HG03439 (cell line): ENCODE data around the gene CIAO3.
"Not testable (repeated sequence)": the region's sequence is repeated elsewhere in the genome, so short reads cannot be mapped to it uniquely, and the experiment has no call there.

Experiments
- ATAC-seq: cut with Tn5 transposase; IDR thresholded peaks from one replicate; pipeline ENCODE4 v1.9.1; 2021; ENCODE audit warnings: mild to moderate bottlenecking, moderate library complexity; ENCODE audit not compliant: unreplicated experiment

The CIAO3 gene

DNA sequence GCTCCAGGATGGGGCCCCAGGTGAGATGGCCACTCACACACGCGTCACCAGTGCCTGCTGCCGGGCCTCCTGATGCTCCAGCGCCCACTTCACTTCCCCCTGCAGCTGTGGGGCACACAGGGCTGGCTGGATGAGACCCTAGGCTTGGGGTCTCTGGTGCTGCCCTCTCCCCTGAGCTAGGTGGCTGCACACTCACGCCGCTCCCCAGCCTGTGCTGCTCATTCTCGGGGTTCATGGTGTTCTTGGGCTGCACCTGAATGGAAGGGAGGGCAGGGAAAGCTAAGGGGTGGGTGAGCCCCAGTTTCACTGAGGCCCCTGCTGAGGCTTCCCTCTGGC, 15.8 kb downstream of the CIAO3 start:
- ATAC-seq, result no peak

DNA sequence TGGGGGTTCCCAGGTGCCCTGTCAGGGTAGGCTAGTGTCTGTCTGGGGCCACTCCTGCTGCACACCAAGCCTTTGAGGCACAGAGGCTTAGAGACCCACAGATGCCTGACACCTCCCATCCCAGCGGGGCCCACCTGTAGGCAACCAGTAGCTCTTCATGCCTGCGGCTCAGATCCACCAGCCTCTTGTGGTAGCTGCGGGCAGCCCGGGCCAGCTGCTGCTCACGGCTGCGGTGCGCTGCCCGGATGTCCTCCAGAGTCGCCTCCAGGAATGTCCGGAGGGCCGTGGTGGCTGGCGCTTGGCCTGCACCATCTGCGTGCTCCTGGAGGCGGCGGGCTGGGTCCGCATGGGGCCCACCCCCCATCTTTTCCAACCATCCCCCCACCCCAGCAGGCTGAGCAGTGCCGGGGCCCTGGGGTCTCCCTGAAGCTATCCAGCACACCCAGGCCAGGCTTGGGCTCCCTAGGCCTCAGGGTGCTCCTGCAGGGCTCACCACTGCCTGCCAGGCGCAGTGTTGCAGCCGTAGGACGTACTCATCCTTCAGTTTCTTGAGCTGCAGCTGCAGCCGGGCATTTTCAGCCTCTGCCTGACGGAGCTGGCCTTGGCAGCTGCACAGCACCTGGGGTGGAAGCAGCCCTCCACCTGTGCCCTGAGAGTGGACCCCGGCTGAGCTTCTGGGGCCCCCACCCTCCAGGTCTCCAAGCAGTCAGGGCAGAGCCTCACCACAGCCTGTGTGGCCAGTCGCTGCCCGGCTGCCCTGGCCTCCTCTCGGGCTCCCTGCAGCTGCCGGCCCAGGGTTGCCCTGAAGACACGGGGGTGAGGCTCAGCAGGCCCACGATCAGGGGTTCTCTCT, 16.4 kb downstream of the CIAO3 start:
- ATAC-seq, result no peak

DNA sequence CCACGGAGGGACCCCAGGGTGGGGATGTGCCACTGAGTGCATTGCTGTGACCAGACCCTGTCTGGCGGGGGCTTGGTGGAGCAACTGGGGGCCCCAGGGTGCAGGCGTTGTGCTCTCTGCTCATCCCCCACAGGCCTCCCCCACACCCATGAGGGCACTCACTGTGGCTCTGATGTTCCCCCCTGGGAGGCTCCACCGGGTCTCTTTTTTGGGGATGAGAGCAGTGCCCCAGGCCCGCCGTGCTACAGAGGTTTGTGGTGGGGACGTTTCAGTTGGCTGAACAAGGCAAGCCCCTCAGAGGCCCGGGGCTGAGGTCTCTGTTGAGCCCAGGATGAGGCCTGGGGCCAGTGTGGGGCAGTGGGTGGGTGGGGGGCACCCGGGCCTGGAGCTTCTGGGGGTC, 17.1 kb downstream of the CIAO3 start:
- ATAC-seq, result no peak

DNA sequence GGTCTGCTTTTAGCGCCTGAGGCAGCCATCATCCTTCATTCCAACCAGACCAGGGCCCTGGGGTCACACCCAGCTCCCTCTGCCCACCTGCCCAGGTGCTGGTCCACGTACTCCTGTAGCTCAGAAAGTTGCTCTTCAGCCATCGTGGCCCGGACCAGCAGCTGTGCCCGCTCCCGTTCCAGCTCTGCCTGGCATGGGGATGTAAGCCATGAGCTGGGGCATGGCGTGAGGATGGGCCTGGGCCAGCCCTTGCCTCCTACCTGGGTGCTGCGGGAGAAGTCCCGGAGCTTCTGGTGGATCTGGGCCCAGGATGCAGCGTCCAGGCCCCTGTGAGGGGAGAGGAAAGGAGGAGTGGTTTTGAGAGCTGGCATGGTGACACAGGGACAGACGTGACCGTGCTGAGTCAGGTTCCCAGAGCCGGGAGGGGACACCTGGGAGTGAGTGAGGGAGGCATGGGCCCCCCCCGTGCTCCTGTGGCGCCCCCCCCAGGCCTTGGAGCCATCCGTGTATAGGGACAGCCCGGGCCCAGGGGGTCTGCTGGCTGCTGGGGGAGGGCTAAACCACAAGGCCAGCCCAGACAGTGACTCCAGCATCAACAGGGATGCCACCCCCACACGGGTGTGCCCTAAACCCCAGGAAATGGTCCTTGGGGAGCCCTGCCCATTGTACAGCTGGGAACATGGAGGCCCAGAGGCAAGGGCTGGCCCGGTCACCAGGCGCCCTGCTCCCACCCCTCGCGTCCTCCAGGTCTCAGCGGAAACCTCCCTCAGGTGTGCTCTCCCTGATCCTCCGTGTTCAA, 17.8 kb downstream of the CIAO3 start:
- no peak for ATAC-seq

DNA sequence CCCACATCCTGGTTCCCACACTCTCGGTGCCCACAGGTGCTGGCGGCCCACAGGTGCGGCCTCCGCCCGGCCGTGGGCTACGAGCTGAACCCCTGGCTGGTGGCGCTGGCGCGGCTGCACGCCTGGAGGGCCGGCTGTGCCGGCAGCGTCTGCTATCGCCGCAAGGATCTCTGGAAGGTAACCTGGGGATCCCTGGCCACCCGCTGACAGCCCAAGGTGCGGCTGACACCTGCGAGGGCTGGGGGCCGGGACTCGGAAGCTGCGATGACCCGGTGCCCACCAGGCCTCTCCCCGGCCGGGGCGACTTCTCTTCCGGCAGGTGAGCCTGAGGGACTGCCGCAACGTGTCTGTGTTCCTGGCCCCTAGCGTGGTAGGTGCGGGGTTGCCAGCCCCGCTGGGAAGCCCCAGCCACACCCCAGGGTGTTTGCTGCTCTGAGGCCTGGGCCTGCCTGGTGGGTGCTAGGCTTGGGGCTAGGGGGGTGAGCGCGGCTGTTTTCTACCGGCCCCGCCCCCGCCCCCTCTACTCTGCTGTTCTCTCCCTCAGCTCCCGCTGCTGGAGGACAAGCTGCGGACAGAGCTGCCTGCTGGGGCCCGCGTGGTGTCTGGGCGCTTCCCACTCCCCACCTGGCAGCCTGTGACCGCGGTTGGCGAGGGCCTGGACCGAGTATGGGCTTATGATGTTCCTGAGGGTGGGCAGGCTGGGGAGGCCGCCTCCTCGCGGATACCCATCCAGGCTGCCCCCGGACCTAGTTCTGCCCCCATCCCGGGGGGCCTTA, 18.8 kb downstream of the CIAO3 start:
- no peak for ATAC-seq

DNA sequence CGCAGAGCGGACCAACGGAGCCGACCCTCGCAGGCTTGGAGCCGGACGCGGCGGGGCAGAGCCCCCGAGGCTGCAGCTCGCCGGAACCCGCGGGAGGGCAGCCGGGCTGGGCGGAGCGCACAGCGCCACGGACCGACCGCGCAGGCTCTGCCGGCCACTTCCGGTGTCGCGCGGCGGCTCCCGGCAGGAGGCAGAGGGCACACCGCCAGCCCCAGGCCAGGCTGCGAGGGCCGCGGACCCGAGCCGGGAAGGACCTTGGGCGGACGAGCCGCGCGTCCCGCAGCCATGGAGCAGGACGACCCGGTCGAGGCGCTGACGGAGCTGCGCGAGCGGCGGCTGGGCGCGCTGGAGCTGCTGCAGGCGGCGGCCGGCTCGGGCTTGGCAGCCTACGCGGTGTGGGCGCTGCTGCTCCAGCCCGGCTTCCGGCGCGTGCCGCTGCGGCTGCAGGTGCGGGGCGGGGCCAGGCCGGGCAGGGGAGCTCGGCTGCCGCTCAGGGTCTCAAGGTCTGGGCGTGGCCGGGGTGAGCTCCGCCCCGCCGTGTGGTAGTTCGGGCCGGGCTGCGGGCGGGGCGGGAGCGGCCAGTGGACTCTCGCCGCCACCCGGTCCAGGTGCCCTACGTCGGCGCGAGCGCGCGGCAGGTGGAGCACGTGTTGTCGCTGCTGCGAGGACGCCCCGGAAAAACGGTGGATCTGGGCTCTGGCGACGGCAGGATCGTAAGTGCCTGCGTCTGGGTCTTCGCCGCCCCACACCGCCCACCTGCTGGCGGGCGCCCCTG, 19.6 kb downstream of the CIAO3 start, which contains the start of gene ANTKMT:
Gene ANTKMT (plus strand): TSS at position 157 of the 775 bp plus-strand sequence. CDS start 129 bp downstream, at position 286.
- ATAC-seq, result peak; percentile 53

DNA sequence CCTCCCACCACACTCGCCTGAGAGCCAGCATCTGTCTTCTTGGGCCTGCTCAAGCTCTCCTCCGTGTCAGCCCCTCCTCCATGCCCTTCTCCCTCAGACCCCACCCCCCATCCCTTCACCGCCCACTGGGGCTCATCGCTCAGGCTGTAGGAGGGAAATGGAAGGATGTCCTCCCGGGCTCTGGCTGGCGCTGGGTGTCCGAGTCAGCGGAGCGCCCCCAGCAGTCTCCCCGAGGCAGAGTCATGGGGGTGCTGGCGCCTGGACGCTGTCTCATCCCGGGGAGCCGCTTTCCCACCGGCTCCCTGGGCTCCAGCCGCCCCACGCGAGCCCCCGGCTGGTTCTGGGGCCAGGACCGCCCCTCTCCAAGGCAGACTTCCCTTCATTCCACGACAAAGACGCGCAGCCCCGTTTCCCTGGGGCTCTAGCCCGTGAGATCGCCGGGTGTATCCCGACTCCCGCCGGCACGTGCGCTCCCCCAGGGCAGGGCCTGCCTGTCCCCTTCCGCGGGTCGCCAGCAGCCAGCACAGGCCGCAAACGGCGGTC, 20.3 kb downstream of the CIAO3 start:
- ATAC-seq, result peak; percentile 5

DNA sequence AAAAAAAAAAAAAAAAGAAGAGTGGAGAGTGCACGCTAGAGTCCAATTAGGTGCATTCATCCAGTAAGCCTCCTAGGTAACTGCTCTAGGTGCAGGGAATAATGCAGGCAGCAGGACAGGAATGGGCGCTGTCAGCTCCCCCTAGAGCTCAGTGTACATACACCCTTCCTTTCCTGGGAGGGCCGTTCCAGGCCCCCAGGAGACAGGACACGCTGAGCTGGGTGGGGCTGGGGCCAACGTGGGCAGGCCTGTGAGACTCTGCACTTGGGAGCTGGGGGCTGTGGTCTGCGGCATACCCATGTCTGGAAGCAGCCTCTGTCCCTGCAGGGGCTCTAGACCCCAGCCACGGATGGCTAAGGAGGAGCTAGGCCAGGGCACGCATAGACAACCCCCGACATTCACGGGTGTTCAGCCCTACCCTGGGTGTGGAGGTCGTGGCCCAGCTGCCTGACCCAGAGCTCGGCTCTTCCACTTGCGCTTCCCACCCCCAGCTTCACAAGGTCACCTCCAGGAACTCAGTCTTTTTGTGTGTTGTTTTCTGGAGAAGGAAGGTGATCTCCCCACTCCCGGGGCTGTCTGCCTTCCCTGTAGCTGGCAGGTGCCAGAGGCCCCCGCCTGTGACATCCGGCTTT, 20.9 kb downstream of the CIAO3 start:
- ATAC-seq, result no peak

DNA sequence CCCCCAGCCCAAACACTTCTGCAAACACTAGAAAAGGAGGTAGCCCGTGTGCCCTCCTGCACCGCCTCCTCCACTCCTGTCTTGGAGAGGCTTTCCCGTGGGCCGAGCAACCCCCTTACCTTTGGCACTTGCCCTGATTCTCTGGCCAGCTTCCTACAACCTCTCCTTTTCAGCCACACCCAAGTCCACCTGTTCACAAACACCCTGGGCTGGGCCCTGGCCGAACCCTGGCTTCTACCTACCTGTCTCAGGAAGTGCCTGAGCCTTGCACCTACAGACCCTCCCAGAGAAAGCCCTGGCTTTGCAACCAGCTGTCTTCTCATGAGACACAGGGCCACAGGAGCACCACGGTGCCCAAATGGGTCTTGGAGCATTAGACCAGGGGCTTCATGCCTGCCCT, 21.9 kb downstream of the CIAO3 start:
- ATAC-seq, result no peak

DNA sequence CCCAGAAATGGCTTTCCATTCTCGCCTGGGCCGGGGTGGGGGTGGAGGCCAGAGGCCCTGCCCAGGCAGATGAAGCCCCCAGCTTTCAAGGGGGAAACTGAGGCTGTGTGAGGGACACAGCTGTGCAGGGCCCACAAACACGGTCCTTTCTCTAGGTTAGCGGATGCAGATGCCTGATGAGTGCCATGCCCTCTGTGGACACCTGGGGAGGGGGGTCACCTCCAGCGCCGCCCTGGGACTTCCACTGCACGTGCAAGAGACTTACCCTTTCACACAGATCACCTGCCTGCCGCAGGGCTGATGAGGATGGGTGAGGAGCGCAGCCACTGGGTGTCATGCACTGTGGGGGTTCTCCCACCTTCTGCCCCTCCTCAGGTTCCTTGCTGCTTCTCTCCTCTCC, 22.4 kb downstream of the CIAO3 start:
- no peak for ATAC-seq

DNA sequence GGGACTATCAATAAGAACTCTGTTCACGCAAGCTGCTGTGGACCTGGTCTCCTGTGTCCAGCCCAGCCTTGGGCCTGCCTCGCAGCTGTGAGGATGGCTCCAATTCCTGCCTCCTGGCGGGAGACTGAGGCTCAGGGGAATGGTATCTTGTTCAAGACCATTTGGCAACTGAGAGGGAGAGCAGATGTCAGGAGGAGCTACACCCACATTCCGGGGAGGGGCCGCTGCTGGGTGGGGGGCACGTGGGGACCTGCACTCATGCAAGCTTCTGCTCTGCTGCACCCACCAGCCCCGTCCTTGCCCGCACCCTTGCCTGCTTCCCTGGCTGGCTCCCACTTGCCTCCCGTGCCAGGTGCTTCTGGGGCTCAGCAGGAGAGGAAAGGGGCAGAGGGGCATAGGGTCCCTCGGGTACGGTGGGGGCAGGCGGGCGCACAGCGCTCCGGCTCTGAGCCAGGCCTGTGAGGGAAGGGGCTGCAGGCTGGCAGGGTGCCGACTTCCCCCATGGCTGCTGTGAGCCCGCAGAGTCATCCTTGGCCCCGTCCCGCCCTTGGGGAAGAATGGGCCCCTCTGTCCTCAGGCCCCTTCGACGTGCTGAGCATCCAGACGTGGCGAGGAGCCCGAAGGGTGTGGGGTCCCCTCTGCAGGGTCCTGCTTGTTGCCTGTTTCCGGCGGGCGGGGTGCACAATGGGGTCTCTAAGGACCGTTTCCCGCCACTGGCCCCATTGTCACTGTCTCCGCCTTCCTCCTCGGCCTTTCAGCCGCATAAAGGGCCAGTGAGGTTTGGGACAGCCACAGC, 23.1 kb downstream of the CIAO3 start:
- ATAC-seq, result no peak

DNA sequence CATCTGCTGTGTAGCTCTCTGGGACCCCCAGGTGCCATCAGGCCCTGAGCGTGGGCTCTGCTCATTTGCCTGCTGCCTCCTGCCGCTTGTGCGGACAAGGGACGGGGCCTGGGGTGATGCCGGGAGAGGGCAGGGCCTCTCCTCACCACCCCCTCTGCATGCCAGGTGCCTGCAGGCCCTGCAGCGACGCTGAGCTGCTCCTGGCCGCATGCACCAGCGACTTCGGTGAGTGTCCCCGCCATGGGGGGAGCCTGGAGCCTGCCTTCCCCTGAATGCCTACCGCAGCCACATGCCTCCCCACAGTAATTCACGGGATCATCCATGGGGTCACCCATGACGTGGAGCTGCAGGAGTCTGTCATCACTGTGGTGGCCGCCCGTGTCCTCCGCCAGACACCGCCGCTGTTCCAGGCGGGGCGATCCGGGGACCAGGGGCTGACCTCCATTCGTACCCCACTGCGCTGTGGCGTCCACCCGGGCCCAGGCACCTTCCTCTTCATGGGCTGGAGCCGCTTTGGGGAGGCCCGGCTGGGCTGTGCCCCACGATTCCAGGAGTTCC, 23.9 kb downstream of the CIAO3 start:
- no peak for ATAC-seq

DNA sequence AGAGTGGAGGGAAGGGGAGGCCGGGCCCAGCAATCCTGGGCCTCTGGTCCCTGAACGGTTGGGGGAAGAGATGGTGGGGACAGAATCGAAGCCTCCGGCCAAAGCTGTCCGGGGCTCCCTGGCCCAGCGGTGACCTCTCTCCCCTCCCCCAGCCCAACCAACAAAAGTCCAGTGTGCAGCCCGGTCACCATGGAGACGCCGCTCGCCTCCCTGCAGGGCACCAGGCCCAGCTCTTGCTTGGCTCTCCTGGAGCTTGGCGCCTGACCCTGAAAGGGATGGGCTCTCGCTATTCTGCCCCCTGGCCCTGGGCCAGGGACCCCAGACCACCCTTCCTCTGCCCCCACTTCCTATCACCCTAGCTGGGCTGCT, 24.6 kb downstream of the CIAO3 start:
- ATAC-seq, result no peak

DNA sequence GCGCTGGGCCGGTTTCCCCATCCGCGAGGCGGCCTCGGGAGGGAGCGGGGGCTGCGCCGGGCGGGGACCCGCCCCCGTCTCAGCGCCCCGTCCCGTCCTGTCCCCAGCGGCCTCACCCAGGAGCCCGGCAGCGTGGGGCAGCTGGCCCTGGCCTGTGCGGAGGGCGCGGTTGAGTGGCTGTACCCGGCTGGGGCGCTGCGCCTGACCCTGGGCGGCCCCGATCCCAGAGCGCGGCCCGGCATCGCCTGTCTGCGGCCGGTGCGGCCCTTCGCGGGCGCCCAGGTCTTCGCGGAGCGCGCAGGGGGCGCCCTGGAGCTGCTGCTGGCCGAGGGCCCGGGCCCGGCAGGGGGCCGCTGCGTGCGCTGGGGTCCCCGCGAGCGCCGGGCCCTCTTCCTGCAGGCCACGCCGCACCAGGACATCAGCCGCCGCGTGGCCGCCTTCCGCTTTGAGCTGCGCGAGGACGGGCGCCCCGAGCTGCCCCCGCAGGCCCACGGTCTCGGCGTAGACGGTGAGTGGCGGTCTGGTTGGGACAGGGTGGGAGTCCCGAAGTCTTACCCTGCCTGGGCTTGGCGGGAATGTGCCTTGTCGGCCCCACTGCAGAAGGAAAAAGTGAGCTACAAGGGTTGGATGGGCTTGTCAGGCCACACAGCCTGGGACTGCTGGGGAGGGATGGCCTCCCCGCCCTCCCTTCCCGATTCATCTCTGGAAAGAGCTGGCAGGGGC, 25.2 kb downstream of the CIAO3 start:
- ATAC-seq, result peak; percentile 10

DNA sequence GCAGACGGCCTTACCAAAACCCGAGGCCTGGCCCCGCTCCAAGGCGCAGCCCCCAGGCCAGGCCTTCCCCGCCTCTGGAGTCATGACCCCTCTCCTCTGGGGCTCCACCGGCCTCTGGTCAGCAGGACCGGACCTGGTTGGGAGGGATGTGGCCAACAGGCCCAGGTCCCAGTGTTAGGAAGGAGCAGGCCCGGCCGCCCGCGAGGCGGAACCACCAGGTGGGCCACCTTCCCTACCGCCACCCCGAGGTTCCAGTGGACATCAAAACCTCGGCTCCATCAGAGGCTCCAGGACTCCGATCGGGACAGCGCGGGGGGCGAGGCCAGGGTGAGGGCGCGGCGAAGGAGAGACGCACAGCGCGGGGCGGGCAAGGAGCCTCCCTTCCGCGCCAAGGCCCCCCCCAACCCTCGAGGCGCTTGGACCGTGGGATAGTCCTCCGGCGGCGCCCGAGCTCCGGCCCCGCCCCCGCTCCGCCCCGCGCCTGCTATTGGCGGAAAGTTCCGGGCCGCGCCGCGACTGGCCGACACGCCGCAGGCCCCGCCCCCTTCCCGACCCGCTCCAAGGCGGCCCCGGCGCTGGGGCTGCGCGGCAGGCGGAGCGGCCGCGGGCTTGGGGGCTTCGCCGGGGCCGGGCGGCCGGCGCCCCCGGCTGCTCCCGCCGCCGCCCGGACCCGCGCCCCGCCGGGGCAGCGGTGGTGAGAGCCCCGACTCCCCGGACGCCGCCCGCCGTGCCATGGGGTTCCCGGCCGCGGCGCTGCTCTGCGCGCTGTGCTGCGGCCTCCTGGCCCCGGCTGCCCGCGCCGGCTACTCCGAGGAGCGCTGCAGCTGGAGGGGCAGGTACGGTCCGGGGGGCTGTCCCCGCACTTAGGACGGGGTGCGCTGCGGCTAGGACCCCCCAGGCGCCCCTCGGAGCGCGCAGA, 26.0 kb downstream of the CIAO3 start, which contains the start of gene METRN:
Gene METRN (plus strand): TSS at position 561 of the 919 bp plus-strand sequence. CDS start 172 bp downstream, at position 733.
- peak; percentile 51 for ATAC-seq

DNA sequence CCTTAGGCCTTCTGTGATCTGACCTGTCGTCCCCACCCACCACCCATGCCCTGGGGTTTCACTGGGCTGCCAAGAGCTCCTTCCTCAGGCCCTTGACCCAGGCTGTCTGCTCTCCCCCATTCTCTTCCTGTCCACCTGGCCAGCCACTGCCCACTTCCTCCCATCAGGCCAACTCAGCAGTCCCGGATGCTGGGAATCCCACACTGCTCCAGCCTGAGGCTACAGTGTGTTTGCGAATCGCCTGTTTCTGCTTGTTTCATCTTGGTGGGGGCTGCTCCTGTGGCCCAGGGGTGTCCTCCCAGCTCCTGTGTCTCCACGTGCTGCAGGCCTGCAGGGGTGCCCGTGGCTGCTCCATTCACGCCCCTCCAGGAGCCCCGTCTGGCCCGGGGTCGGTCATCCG, 26.7 kb downstream of the CIAO3 start:
- no peak for ATAC-seq

DNA sequence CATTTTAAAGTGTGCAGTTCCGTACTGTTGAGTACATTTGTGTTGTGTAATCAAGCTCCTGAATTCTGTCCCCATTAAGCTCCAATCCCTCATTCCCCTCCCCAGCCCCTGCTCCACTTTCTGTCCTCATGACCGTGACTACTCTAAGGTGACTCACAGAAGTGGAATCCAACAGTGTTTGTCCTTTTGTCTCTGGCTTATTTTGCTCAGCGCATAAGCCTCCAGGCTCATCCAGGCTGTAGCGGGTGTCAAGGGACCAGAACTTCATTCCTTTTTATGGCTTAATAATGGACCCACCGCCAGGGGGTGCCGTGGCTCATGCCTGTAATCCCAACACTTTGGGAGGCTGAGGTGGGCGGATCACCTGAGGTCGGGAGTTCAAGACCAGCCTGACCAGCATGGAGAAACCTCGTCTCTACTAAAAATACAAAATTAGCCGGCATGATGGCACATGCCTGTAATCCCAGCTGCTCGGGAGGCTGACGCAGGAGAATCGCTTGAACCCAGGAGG, 28.0 kb downstream of the CIAO3 start:
- ATAC-seq, result not testable (repeated sequence)
